OCI-LY1 (cell line): ENCODE measurements around the gene PKD2L2.

Experiments
- EZH2 ChIP-seq: fragments of 200-600 bp; sonication (generic), shearing (Covaris generic); IDR thresholded peaks from 2 replicates; pipeline ENCODE4 v1.8.0; 2017; ENCODE audit warnings: borderline replicate concordance, mixed run types, mild to moderate bottlenecking, antibody characterized with exemption, low read length, moderate library complexity, mixed read lengths
- TF ChIP-seq, protein P1 (sequence below): fragments of 200-600 bp; sonication (generic), shearing (Covaris generic); IDR thresholded peaks from 2 replicates; pipeline ENCODE4 v1.5.1; 2017; ENCODE audit warnings: mild to moderate bottlenecking, antibody characterized with exemption, low read length, moderate library complexity, mixed read lengths

DNA sequence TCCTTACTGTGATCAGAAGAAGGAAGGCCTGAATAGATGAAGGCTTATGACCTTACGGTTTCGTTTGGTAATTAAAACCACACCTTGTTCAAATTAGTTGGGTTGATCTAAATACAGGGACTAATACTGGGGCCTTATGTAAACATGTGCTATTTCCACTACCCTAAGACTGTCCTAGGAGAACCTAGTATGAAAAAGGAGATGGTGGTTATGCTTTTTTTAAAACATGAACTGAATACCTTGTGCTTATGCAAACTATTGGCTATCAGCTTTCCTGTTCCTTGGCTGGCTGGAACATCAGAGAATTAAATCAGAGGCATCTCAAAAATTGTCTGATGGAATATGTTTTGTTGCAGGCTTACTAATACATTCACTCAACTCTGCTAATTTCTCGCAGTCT, 17.7 kb upstream of the PKD2L2 start:
- no peak for TF ChIP-seq EZH2
- TF ChIP-seq, protein P1, sequence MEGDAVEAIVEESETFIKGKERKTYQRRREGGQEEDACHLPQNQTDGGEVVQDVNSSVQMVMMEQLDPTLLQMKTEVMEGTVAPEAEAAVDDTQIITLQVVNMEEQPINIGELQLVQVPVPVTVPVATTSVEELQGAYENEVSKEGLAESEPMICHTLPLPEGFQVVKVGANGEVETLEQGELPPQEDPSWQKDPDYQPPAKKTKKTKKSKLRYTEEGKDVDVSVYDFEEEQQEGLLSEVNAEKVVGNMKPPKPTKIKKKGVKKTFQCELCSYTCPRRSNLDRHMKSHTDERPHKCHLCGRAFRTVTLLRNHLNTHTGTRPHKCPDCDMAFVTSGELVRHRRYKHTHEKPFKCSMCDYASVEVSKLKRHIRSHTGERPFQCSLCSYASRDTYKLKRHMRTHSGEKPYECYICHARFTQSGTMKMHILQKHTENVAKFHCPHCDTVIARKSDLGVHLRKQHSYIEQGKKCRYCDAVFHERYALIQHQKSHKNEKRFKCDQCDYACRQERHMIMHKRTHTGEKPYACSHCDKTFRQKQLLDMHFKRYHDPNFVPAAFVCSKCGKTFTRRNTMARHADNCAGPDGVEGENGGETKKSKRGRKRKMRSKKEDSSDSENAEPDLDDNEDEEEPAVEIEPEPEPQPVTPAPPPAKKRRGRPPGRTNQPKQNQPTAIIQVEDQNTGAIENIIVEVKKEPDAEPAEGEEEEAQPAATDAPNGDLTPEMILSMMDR, result no peak
